Esophagus muscularis mucosa (tissue), 4 donors: ENCODE data around the gene OCEL1. TPM values are rescaled to one million over a fixed set of nuclear protein-coding genes. Genes with fewer than 3 reads are reported as not detected.
"Not testable (repeated sequence)": the region's sequence is repeated elsewhere in the genome, so short reads cannot be mapped to it uniquely, and the experiment has no call there.

Experiments used
- DNase-seq: peaks from one replicate; pipeline ENCODE4 v3.0.0-alpha.2; 2017; ENCODE audit errors: extremely low spot score
- H3K27ac ChIP-seq, 4 donors: fragments of 200-600 bp; sonication (generic); replicated peaks in 1 of 4; 1 replicate in 3 of 4; 2 replicates in 1 of 4; pipeline ENCODE4 v1.5.1; 2016 to 2019; ENCODE audit warnings: mild to moderate bottlenecking in 1 of 4
- H3K27me3 ChIP-seq, 4 donors: fragments of 200-600 bp; sonication (generic); one replicate each; pipeline versions ENCODE4 v1.5.1 to v1.6.0; 2016 to 2019
- H3K36me3 ChIP-seq, 4 donors: fragments of 200-600 bp; sonication (generic); one replicate each; pipeline ENCODE4 v1.5.1; 2016 to 2019
- H3K4me1 ChIP-seq, 4 donors: fragments of 200-600 bp; sonication (generic); one replicate each; pipeline ENCODE4 v1.5.1; 2016 to 2019
- H3K4me3 ChIP-seq, 4 donors: fragments of 200-600 bp; sonication (generic); 1 replicate in 2 of 4; 2 replicates in 2 of 4; pipeline ENCODE4 v1.5.1; 2016 to 2019; ENCODE audit warnings: mild to moderate bottlenecking in 4 of 4, moderate library complexity in 1 of 4
- H3K9me3 ChIP-seq, 4 donors: fragments of 200-600 bp; sonication (generic); 1 replicate in 3 of 4; 2 replicates in 1 of 4; pipeline ENCODE4 v1.5.1; 2016 to 2019
- EP300 ChIP-seq: sonication (generic); formaldehyde crosslinking; IDR thresholded peaks from one replicate; pipeline ENCODE4 v1.6.1; 2017; ENCODE audit warnings: antibody characterized with exemption
- POLR2A ChIP-seq: fragments of 450-650 bp; IDR thresholded peaks from one replicate; pipeline ENCODE4 v1.6.1; 2017; ENCODE audit warnings: antibody characterized with exemption, moderate library complexity, mild to moderate bottlenecking, low read depth
- POLR2AphosphoS5 ChIP-seq, 2 donors: sonication (generic); formaldehyde crosslinking; IDR thresholded peaks; one replicate each; pipeline ENCODE4 v1.6.1; 2017; ENCODE audit warnings: antibody characterized with exemption in 2 of 2
- WGBS: methylation state at CpG from one replicate; pipeline ENCODE4 v1.1.5; 2018; 5-methylcytosine and 5-hydroxymethylcytosine counted together
- intact Hi-C: fragments of 100-400 bp; cut with DNase I; formaldehyde crosslinking; loops from one replicate; pipeline ENCODE4 v1.15.1; 2023
- total RNA-seq, 4 donors: library from RNA; depleted of rRNA; stranded (reverse); fragments of >200 nt; gene quantifications; one replicate each; pipeline versions ENCODE4 v1.1.0 to v1.2.1, GENCODE V29; 2016
- TF ChIP-seq, protein P1 (sequence below), 3 experiments: fragments of 200-600 bp in 2 of 3; fragments of 450-650 bp in 1 of 3; sonication (generic) in 2 of 3; IDR thresholded peaks; one replicate each; pipeline ENCODE4 v1.5.1; 2017 to 2019; ENCODE audit warnings: antibody characterized with exemption in 3 of 3, mild to moderate bottlenecking in 2 of 3, moderate library complexity in 1 of 3

OCEL1 gene
- total RNA-seq, 4 donors from 2014 or later, result 6.3 to 18.8 (median 7.8) TPM

DNA sequence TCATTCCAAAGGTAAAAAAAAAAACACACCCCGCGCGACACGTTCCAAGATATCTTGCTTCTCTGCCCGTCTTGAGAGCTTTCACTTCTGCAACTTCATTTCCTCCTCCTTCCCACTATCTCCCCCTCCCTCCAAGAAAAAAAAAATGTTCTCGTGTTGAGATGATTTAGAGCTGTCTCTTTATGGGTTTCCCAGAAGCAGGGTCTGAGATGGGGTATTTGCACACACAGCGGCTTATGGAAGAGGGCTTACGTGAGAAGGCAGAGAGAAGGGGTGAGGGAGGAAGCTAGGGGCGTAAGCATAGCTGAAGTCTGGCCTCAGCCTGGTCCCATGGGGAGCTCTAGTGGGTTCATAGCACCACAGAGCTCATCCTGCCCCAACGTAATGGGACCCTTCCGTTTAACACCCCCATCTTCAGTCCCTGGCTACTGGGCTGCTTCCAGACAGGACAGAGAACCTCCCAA, 42.1 kb upstream of the OCEL1 start:
- 75% methylated on average over 11 of the region's 11 CpGs for WGBS
- no peaks in the 10 kb centered on the region for H3K27me3 ChIP-seq
- no peaks in the 10 kb centered on the region for H3K9me3 ChIP-seq
- H3K27ac ChIP-seq, result no peak overlapping the region
- peaks cover 47 to 92% (median 87%) of the 10 kb centered on the region in 4 donors for H3K36me3 ChIP-seq
- no peak overlapping the region for H3K4me3 ChIP-seq
- TF ChIP-seq, protein P1, sequence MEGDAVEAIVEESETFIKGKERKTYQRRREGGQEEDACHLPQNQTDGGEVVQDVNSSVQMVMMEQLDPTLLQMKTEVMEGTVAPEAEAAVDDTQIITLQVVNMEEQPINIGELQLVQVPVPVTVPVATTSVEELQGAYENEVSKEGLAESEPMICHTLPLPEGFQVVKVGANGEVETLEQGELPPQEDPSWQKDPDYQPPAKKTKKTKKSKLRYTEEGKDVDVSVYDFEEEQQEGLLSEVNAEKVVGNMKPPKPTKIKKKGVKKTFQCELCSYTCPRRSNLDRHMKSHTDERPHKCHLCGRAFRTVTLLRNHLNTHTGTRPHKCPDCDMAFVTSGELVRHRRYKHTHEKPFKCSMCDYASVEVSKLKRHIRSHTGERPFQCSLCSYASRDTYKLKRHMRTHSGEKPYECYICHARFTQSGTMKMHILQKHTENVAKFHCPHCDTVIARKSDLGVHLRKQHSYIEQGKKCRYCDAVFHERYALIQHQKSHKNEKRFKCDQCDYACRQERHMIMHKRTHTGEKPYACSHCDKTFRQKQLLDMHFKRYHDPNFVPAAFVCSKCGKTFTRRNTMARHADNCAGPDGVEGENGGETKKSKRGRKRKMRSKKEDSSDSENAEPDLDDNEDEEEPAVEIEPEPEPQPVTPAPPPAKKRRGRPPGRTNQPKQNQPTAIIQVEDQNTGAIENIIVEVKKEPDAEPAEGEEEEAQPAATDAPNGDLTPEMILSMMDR (IDR thresholded peaks at IDR 0.05), result no peak
- no peak for TF ChIP-seq POLR2A
- TF ChIP-seq POLR2AphosphoS5 (IDR thresholded peaks at IDR 0.05), result no peak
- TF ChIP-seq EP300, result no peak
- no peaks in the 10 kb centered on the region for H3K4me1 ChIP-seq
- no peak for DNase-seq
- intact Hi-C loops, result no loop called here

DNA sequence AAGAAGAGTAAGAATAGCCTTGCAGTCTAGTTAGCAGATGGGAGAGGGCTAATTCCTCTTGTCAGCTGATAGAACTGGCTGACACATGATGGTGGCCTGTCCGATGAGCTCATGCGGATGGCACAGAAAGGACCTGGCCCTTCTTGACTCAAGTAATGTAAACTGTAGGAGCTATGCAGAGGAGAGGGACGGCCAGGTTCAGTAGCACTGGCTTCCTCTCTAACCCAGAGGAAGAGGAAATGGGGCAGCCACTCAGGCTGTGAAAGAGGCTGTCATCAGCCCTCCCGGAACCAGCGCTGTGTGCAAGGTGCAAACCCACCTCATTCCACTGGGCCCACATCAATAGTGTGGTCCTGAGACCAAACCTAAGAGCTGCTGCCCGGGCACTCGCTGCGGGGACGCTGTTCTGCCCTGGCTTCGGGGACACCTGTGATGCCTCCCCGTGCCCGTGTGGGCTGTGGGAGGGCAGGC, 41.6 kb upstream of the OCEL1 start:
- intact Hi-C loops, result no loop called here
- DNase-seq, result no peak
- H3K4me3 ChIP-seq, result no peak overlapping the region
- H3K27ac ChIP-seq, result no peak overlapping the region
- 88% methylated on average over 9 of the region's 12 CpGs for WGBS
- TF ChIP-seq EP300, result no peak
- no peak for TF ChIP-seq POLR2AphosphoS5 (IDR thresholded peaks at IDR 0.05)
- TF ChIP-seq, protein P1 (IDR thresholded peaks at IDR 0.05), result no peak
- TF ChIP-seq POLR2A, result no peak
- no peaks in the 10 kb centered on the region for H3K4me1 ChIP-seq
- H3K36me3 ChIP-seq, result peaks cover 52 to 94% (median 88%) of the 10 kb centered on the region in 4 donors
- no peaks in the 10 kb centered on the region for H3K27me3 ChIP-seq
- no peaks in the 10 kb centered on the region for H3K9me3 ChIP-seq

DNA sequence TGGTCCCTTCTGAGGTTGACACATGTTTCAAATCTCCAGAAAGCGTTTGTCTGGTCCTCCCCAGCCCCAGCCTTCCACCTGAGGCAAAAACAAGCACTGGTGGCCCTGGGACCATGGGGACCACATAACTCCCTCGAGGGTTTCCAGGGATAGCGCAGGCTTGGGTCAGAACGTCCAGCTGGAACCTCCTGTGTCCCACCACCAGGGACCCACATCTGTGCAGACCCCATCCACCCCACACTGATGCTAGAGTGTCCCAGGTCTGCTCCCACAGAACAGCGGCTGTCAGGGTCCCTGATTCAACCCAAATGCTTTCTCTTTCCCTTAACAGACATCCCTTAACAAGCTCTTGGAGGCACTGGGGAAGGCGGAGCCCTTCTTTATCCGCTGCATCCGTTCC, 40.4 kb upstream of the OCEL1 start:
- intact Hi-C loops, result no loop called here
- peaks cover 63 to 100% (median 95%) of the 10 kb centered on the region in 4 donors for H3K36me3 ChIP-seq
- no peaks in the 10 kb centered on the region for H3K4me1 ChIP-seq
- H3K27ac ChIP-seq, result no peak overlapping the region
- WGBS, result 87% methylated on average over 8 of the region's 8 CpGs
- no peaks in the 10 kb centered on the region for H3K9me3 ChIP-seq
- H3K4me3 ChIP-seq, result no peak overlapping the region
- TF ChIP-seq POLR2A (no peak), EP300 (no peak), POLR2AphosphoS5 (IDR thresholded peaks at IDR 0.05) (no peak)
- TF ChIP-seq, protein P1 (IDR thresholded peaks at IDR 0.05), result no peak
- no peak for DNase-seq
- no peaks in the 10 kb centered on the region for H3K27me3 ChIP-seq

DNA sequence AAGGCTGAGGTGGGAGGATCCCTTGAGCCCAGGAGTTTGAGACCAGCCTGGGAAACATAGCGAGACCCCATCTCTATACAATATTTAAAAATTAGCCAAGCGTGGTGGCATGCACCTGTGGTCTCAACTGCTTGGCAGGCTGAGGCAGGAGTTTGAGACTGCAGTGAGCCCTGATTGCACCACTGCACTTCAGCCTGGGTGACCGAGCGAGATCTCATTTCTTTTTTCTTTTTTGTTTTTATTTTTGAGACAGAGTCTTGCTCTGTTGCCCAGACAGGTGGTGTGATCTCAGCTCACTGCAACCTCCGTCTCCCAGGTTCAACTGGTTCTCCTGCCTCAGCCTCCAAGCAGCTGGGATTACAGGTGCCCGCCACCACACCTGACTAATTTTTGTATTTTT, 34.3 kb upstream of the OCEL1 start:
- H3K27ac ChIP-seq, H3K9me3 ChIP-seq, H3K4me3 ChIP-seq, DNase-seq, H3K27me3 ChIP-seq, intact Hi-C loops, H3K4me1 ChIP-seq: not testable (repeated sequence)
- H3K36me3 ChIP-seq, result peaks cover 87 to 100% (median 92%) of the 10 kb centered on the region in 4 donors
- 78% methylated on average over 6 of the region's 6 CpGs for WGBS

DNA sequence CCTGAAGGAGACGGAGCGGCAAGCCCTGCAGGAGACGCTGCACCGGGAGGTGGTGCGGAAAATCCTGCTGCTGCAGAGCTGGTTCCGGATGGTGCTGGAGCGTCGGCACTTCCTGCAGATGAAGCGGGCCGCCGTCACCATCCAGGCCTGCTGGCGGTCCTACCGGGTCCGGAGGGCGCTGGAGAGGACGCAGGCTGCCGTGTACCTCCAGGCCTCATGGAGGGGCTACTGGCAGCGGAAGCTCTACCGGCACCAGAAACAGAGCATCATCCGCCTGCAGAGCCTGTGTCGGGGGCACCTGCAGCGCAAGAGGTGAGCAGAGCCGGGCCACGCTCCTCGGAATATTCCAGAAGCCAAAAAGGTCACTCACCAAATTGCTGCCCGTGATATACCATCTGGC, 33.3 kb upstream of the OCEL1 start:
- Histone ChIP-seq H3K4me3 (no peak overlapping the region), H3K27me3 (no peaks in the 10 kb centered on the region), H3K9me3 (no peaks in the 10 kb centered on the region), H3K36me3 (peaks cover 84 to 100% (median 89%) of the 10 kb centered on the region in 4 donors), H3K4me1 (no peaks in the 10 kb centered on the region), H3K27ac (no peak overlapping the region)
- intact Hi-C loops, result no loop called here
- no peak for TF ChIP-seq POLR2AphosphoS5 (IDR thresholded peaks at IDR 0.05)
- TF ChIP-seq, protein P1 (IDR thresholded peaks at IDR 0.05), result no peak
- WGBS, result 95% methylated on average over 7 of the region's 26 CpGs
- no peak for DNase-seq
